Activated CD8-positive, alpha-beta T cell treated with anti-CD3 and anti-CD28 coated beads for 36 hours (primary cell): ENCODE results near the gene ZFR. TPM values are rescaled to one million over a fixed set of nuclear protein-coding genes. Genes with fewer than 3 reads are reported as not detected.

Source experiments
- ATAC-seq: fragments of 200-7000 bp; cut with Tn5 transposase; one replicate; pipeline ENCODE4 v1.10.0; 2021; ENCODE audit warnings: mild to moderate bottlenecking, moderate library complexity
- CTCF ChIA-PET: fragments of 350-600 bp; sonication (Branson Sonifier 250); formaldehyde crosslinking; loops from one replicate; lab custom pipeline; 2021; ENCODE audit warnings: antibody characterized with exemption; lab: Charles Lee
- POLR2A ChIA-PET: fragments of 350-600 bp; sonication (Branson Sonifier 250); formaldehyde crosslinking; loops from one replicate; lab custom pipeline; 2021; ENCODE audit warnings: antibody characterized with exemption; lab: Charles Lee
- DNase-seq: peaks from one replicate; pipeline ENCODE4 v3.0.0-alpha.2; 2020
- H3K27ac Mint-ChIP-seq: one replicate; pipeline ENCODE4 v1.8.0; 2021; ENCODE audit warnings: mild to moderate bottlenecking, mixed read lengths
- H3K27me3 Mint-ChIP-seq: one replicate; pipeline ENCODE4 v1.8.0; 2021; ENCODE audit warnings: mixed read lengths
- H3K36me3 Mint-ChIP-seq: one replicate; pipeline ENCODE4 v1.8.0; 2021; ENCODE audit warnings: low read depth, mixed read lengths
- H3K4me1 Mint-ChIP-seq: one replicate; pipeline ENCODE4 v1.8.0; 2021; ENCODE audit warnings: low read depth, mixed read lengths
- H3K4me3 Mint-ChIP-seq: one replicate; pipeline ENCODE4 v1.8.0; 2021; ENCODE audit warnings: mild to moderate bottlenecking, moderate library complexity, mixed read lengths
- H3K9me3 Mint-ChIP-seq: one replicate; pipeline ENCODE4 v1.8.0; 2021; ENCODE audit warnings: mixed read lengths
- intact Hi-C: fragments of 100-400 bp; cut with micrococcal nuclease; formaldehyde crosslinking; loops from one replicate; pipeline ENCODE4 v1.10.0; 2022
- total RNA-seq, 2 experiments: library from RNA; stranded (reverse); gene quantifications; one replicate each; pipeline ENCODE4 v1.2.3, GENCODE V29; 2021
- TF ChIP-seq, protein P1 (sequence below): fragments of 200-600 bp; IDR thresholded peaks from one replicate; pipeline ENCODE4 v1.8.0; 2022; ENCODE audit warnings: antibody characterized with exemption, mild to moderate bottlenecking

Gene ZFR
- total RNA-seq, 2 experiments from 2014 or later, result 56.8 to 59.2 TPM

DNA sequence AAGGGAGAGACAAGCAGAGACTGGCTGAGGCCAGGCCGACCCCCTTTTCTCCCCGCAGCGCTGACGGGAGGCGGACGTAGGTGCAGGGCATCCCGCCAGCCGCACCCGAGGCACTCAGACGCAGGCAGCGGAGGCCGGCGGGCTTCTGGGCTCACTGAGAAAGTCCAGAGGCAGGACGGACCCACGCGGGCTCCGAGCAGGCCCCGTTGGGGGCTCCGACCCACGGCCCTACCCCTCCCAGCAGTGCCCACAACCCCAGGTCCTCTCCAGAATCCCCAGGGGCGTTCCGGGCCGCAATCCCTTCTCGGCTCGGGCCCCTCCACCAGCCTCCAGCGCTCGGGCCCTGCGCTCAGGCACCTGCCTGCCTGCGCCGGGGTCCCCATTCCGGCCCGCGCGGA lies 132.3 kb downstream of the ZFR start:
- Mint-ChIP-seq H3K9me3 (no peaks in the 10 kb centered on the region), H3K27me3 (no peaks in the 10 kb centered on the region), H3K4me3 (peak overlapping the region; percentile 92), H3K4me1 (peaks cover 39% of the 10 kb centered on the region), H3K27ac (peak overlapping the region; percentile 79), H3K36me3 (peaks cover 13% of the 10 kb centered on the region)
- POLR2A ChIA-PET, result no interaction called here
- intact Hi-C loops, result loop anchor here (10.0 kb wide), 1 partner anchor 273 kb away; the partner anchor contains the start of gene SUB1
- TF ChIP-seq, protein P1, sequence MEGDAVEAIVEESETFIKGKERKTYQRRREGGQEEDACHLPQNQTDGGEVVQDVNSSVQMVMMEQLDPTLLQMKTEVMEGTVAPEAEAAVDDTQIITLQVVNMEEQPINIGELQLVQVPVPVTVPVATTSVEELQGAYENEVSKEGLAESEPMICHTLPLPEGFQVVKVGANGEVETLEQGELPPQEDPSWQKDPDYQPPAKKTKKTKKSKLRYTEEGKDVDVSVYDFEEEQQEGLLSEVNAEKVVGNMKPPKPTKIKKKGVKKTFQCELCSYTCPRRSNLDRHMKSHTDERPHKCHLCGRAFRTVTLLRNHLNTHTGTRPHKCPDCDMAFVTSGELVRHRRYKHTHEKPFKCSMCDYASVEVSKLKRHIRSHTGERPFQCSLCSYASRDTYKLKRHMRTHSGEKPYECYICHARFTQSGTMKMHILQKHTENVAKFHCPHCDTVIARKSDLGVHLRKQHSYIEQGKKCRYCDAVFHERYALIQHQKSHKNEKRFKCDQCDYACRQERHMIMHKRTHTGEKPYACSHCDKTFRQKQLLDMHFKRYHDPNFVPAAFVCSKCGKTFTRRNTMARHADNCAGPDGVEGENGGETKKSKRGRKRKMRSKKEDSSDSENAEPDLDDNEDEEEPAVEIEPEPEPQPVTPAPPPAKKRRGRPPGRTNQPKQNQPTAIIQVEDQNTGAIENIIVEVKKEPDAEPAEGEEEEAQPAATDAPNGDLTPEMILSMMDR, result no peak
- ATAC-seq (peak; percentile 10), DNase-seq (peak; percentile 64)
- CTCF ChIA-PET, result interaction anchor here (1.0 kb wide), 1 partner anchor 18 kb away, joined by 3 read pairs; no protein-coding TSS in a partner anchor

DNA sequence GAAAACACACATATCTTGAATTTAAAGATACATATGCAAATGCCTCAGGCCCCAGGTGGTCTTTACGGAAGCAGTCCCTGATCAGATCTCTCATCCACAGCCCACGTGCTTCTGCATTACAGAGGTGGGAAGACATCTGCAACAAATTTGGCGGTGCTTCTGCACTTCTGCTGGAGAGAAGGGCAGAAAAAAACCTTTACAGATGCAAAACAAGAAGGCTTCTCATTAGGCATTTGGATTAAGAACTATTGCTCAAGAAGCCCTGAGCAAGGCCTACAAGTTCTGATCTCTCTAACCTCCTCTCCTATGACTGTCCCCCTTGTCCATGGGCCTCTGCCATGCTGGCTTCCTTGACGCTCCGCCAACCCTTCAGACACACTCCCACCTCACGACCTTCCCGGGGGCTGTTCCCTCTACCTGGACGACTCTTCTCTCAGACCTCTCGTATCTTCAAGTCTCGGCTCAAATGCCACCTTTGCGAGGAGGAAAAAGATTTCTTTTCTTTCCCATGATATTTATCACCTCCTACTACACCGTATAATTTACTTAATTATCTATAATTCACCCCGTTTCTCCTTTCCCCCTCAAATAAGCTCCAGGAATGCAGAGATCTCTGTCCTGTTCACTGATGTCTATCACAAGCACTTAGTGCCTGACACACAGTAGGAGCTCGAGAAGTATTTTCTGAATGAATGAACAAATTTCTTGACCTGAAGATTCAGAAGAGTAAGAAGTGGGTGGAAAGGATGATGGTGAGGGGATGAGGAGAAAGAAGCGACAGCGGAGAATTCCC lies 132.9 kb downstream of the ZFR start:
- ATAC-seq (no peak), DNase-seq (no peak)
- peak overlapping the region; percentile 79 for H3K27ac Mint-ChIP-seq
- H3K9me3 Mint-ChIP-seq, result no peaks in the 10 kb centered on the region
- TF ChIP-seq, protein P1, result no peak
- peaks cover 13% of the 10 kb centered on the region for H3K36me3 Mint-ChIP-seq
- peak overlapping the region; percentile 92 for H3K4me3 Mint-ChIP-seq
- ChIA-PET POLR2A (no interaction called here), CTCF (interaction anchor here (1.0 kb wide), 1 partner anchor 18 kb away, joined by 3 read pairs; no protein-coding TSS in a partner anchor)
- intact Hi-C loops, result loop anchor here (10.0 kb wide), 1 partner anchor 273 kb away; the partner anchor contains the start of gene SUB1
- H3K27me3 Mint-ChIP-seq, result no peaks in the 10 kb centered on the region
- peaks cover 39% of the 10 kb centered on the region for H3K4me1 Mint-ChIP-seq

GRCh38 chr5:32309761-32310160 lies 134.8 kb downstream of the ZFR start:
- ATAC-seq, result no peak
- intact Hi-C loops, result loop anchor here (10.0 kb wide), 1 partner anchor 275 kb away; the partner anchor contains the start of gene SUB1
- ChIA-PET CTCF (interaction anchor here (0.9 kb wide), 1 partner anchor 78 kb away, joined by 3 read pairs; no protein-coding TSS in a partner anchor), POLR2A (no interaction called here)
- TF ChIP-seq, protein P1, result no peak
- H3K27me3 Mint-ChIP-seq, result no peaks in the 10 kb centered on the region
- H3K4me3 Mint-ChIP-seq, result no peak overlapping the region
- no peaks in the 10 kb centered on the region for H3K9me3 Mint-ChIP-seq
- peaks cover 49% of the 10 kb centered on the region for H3K4me1 Mint-ChIP-seq
- peaks cover 15% of the 10 kb centered on the region for H3K36me3 Mint-ChIP-seq
- DNase-seq, result no peak
- no peak overlapping the region for H3K27ac Mint-ChIP-seq

DNA sequence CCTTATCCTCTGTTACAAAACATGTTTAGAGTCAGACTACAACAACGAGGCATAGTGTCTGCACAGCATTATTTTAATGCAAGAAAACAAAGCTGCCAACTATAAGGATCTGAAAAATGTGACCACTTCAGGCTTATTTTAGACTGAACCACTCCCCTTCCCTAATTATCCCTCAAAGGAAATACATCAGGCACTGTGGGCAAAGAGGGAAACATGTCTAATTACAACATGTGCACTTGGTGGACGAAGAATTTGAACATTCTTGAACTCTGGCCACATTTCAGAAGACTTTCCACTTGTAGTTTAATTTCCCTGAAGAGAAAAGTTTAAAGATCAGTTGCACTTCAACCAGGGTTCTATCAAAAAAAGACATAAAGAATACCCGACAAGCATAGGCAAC lies 135.6 kb downstream of the ZFR start:
- Mint-ChIP-seq H3K9me3 (no peaks in the 10 kb centered on the region), H3K4me1 (peaks cover 57% of the 10 kb centered on the region), H3K36me3 (peaks cover 19% of the 10 kb centered on the region), H3K4me3 (no peak overlapping the region), H3K27ac (no peak overlapping the region), H3K27me3 (no peaks in the 10 kb centered on the region)
- ATAC-seq (no peak), DNase-seq (no peak)
- TF ChIP-seq, protein P1, result no peak
- ChIA-PET CTCF (interaction anchor here (0.9 to 1.2 kb wide), 2 partner anchors 10 to 77 kb away, joined by 3 read pairs; no protein-coding TSS in a partner anchor), POLR2A (interaction anchor here (0.9 kb wide), 1 partner anchor 8 kb away, joined by 3 read pairs; no protein-coding TSS in a partner anchor)
- intact Hi-C loops, result no loop called here

GRCh38 chr5:32307769-32308194 lies 136.8 kb downstream of the ZFR start:
- CTCF ChIA-PET, result interaction anchor here (0.6 to 2.4 kb wide), 7 partner anchors 9 to 76 kb away, joined by 3 to 13 read pairs (median 3); no protein-coding TSS in a partner anchor
- intact Hi-C loops, result no loop called here
- Mint-ChIP-seq H3K36me3 (peaks cover 19% of the 10 kb centered on the region), H3K27me3 (no peaks in the 10 kb centered on the region), H3K4me1 (peaks cover 66% of the 10 kb centered on the region), H3K9me3 (no peaks in the 10 kb centered on the region), H3K27ac (no peak overlapping the region), H3K4me3 (no peak overlapping the region)
- POLR2A ChIA-PET, result no interaction called here
- TF ChIP-seq, protein P1, result no peak
- DNase-seq (no peak), ATAC-seq (no peak)
